ENCODE results near the gene AIPL1.
A peak's percentile ranks its signal among the peaks of the same experiment; 100 is the strongest.

The AIPL1 gene

DNA sequence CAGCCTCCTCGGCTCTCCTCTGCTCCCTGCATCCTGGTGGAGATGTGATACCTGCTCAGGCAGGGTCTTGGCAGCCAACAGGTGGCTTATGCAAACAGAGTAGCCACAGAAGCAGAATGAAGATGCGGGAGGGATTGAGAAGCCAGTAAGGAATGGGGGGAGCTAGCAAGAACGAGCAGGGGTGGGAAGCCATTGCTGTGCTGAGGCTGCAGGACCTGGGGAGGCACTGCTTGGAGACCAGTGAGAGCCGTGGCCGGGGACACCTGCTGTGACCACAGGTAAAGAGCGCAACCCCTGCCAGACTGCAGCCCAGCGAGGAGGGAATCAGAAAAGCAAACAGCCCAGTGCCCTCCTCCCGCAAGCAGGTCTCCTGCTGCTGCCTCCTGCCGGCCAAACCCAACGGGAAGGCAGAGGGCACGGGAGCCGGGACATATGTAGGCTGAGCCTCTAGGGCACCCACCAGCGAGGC is 14.7 kb downstream of the AIPL1 start:
- no peaks in the 10 kb centered on the region for H3K79me2 ChIP-seq (ENCODE audit: insufficient read depth, low read length)
- H3F3A ChIP-seq (ENCODE audit: low read depth), result no peaks in the 10 kb centered on the region
- TF ChIP-seq, protein P1, sequence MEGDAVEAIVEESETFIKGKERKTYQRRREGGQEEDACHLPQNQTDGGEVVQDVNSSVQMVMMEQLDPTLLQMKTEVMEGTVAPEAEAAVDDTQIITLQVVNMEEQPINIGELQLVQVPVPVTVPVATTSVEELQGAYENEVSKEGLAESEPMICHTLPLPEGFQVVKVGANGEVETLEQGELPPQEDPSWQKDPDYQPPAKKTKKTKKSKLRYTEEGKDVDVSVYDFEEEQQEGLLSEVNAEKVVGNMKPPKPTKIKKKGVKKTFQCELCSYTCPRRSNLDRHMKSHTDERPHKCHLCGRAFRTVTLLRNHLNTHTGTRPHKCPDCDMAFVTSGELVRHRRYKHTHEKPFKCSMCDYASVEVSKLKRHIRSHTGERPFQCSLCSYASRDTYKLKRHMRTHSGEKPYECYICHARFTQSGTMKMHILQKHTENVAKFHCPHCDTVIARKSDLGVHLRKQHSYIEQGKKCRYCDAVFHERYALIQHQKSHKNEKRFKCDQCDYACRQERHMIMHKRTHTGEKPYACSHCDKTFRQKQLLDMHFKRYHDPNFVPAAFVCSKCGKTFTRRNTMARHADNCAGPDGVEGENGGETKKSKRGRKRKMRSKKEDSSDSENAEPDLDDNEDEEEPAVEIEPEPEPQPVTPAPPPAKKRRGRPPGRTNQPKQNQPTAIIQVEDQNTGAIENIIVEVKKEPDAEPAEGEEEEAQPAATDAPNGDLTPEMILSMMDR (conservative IDR thresholded peaks at IDR 0.05; ENCODE audit: low read length), result peak; percentile 54
- no peak for TF ChIP-seq EZH2phosphoT487 (IDR thresholded peaks at IDR 0.05; ENCODE audit: borderline replicate concordance)
- H3K9me3 ChIP-seq (ENCODE audit: insufficient read depth, low read depth, low read length), result no peaks in the 10 kb centered on the region
- H2AFZ ChIP-seq (ENCODE audit: low read length), result no peak overlapping the region
- H3K9me2 ChIP-seq (replicated peaks; ENCODE audit: low read depth, low read length), result no peaks in the 10 kb centered on the region
- H3K36me3 ChIP-seq (ENCODE audit: insufficient read depth, low read length), result no peaks in the 10 kb centered on the region
- H3K27me3 ChIP-seq (ENCODE audit: insufficient read depth, low read length, poor library complexity, severe bottlenecking), result no peaks in the 10 kb centered on the region
- no peak overlapping the region for H3K4me2 ChIP-seq (ENCODE audit: low read depth, low read length, poor library complexity, severe bottlenecking)
- no peak overlapping the region for H3K4me3 ChIP-seq (ENCODE audit: low read length, poor library complexity, severe bottlenecking)
- H4K20me1 ChIP-seq (ENCODE audit: insufficient read depth, low read length, poor library complexity, severe bottlenecking), result no peaks in the 10 kb centered on the region
- no peak overlapping the region for H3K9ac ChIP-seq (ENCODE audit: low read depth, low read length, poor library complexity, severe bottlenecking)
- no peaks in the 10 kb centered on the region for H3K4me1 ChIP-seq (ENCODE audit: insufficient read depth, low read length, poor library complexity, severe bottlenecking)

- H2AFZ ChIP-seq (ENCODE audit: low read length), result no peak overlapping the region
- no peaks in the 10 kb centered on the region for H3K9me2 ChIP-seq (replicated peaks; ENCODE audit: low read depth, low read length)
- no peaks in the 10 kb centered on the region for H3K79me2 ChIP-seq (ENCODE audit: insufficient read depth, low read length)
- no peaks in the 10 kb centered on the region for H3F3A ChIP-seq (ENCODE audit: low read depth)
- H3K9ac ChIP-seq (ENCODE audit: low read depth, low read length, poor library complexity, severe bottlenecking), result no peak overlapping the region
- H3K9me3 ChIP-seq (ENCODE audit: insufficient read depth, low read depth, low read length), result no peaks in the 10 kb centered on the region
- no peak overlapping the region for H3K4me2 ChIP-seq (ENCODE audit: low read depth, low read length, poor library complexity, severe bottlenecking)
- H3K27me3 ChIP-seq (ENCODE audit: insufficient read depth, low read length, poor library complexity, severe bottlenecking), result no peaks in the 10 kb centered on the region
- H3K4me3 ChIP-seq (ENCODE audit: low read length, poor library complexity, severe bottlenecking), result no peak overlapping the region
- TF ChIP-seq, protein P1 (conservative IDR thresholded peaks at IDR 0.05; ENCODE audit: low read length), result no peak
- no peak for TF ChIP-seq EZH2phosphoT487 (IDR thresholded peaks at IDR 0.05; ENCODE audit: borderline replicate concordance)
- no peaks in the 10 kb centered on the region for H3K4me1 ChIP-seq (ENCODE audit: insufficient read depth, low read length, poor library complexity, severe bottlenecking)
- H3K36me3 ChIP-seq (ENCODE audit: insufficient read depth, low read length), result no peaks in the 10 kb centered on the region
- H4K20me1 ChIP-seq (ENCODE audit: insufficient read depth, low read length, poor library complexity, severe bottlenecking), result no peaks in the 10 kb centered on the region
Measured at GRCh38 chr17:6415616-6416015, 19.3 kb downstream of the AIPL1 start.

DNA sequence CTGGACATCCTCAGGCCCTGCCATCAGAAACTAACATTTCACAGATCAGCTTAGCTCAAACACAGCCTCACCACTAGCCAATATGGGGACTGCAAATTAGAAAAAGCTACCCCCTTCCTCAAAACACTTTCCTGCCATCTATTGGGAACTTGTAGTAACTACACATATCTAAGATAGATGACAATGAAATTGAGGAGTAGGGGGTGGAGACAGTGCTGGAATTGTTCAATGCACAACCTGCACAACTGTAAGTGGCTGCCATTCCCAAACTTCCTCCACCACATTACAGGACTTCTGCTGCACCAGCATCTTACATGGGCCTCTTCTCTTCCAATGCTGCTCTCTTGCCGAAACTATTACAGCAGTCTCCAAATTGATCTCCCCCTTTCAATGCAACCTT is 21.9 kb downstream of the AIPL1 start:
- Histone ChIP-seq H3K9ac (ENCODE audit: low read depth, low read length, poor library complexity, severe bottlenecking) (no peak overlapping the region), H3K9me3 (ENCODE audit: insufficient read depth, low read depth, low read length) (no peaks in the 10 kb centered on the region)
- TF ChIP-seq, protein P1 (conservative IDR thresholded peaks at IDR 0.05; ENCODE audit: low read length), result peak; percentile 61
- no peak for TF ChIP-seq EZH2phosphoT487 (IDR thresholded peaks at IDR 0.05; ENCODE audit: borderline replicate concordance)

More for the DNA sequence above, 21.9 kb downstream of the AIPL1 start:
- H2AFZ ChIP-seq (ENCODE audit: low read length), result no peak overlapping the region
- H3K4me3 ChIP-seq (ENCODE audit: low read length, poor library complexity, severe bottlenecking), result no peak overlapping the region
- no peaks in the 10 kb centered on the region for H3K27me3 ChIP-seq (ENCODE audit: insufficient read depth, low read length, poor library complexity, severe bottlenecking)
- no peaks in the 10 kb centered on the region for H3K36me3 ChIP-seq (ENCODE audit: insufficient read depth, low read length)
- no peaks in the 10 kb centered on the region for H3F3A ChIP-seq (ENCODE audit: low read depth)
- no peaks in the 10 kb centered on the region for H3K4me1 ChIP-seq (ENCODE audit: insufficient read depth, low read length, poor library complexity, severe bottlenecking)
- no peak overlapping the region for H3K4me2 ChIP-seq (ENCODE audit: low read depth, low read length, poor library complexity, severe bottlenecking)
- no peaks in the 10 kb centered on the region for H3K9me2 ChIP-seq (replicated peaks; ENCODE audit: low read depth, low read length)
- H4K20me1 ChIP-seq (ENCODE audit: insufficient read depth, low read length, poor library complexity, severe bottlenecking), result no peaks in the 10 kb centered on the region
- H3K79me2 ChIP-seq (ENCODE audit: insufficient read depth, low read length), result no peaks in the 10 kb centered on the region
